ENCODE measurements around the gene C20orf204. TPM values are rescaled to one million over a fixed set of nuclear protein-coding genes. Genes with fewer than 3 reads are reported as not detected.

Gene C20orf204
- total RNA-seq, 4 donors from 2014 or later = 0.26 to 0.57 (median 0.57) TPM; not detected in 1

GRCh38 chr20:64043768-64044167 lies 7.8 kb downstream of the C20orf204 start:
- TF ChIP-seq CTCF (IDR thresholded peaks at IDR 0.05) (no peak), POLR2A (IDR thresholded peaks at IDR 0.05) (no peak)
- intact Hi-C loops (cut with DNase I) = no loop called here
- no peaks in the 10 kb centered on the region for H3K9me3 ChIP-seq
- H3K27ac ChIP-seq = peak overlapping the region in 1 of 4 donors; percentile 81
- WGBS, 2 donors = 82 to 84% methylated on average over 9 of the region's 9 CpGs
- H3K36me3 ChIP-seq = no peaks in the 10 kb centered on the region
- peaks cover 42 to 78% (median 46%) of the 10 kb centered on the region in 3 donors for H3K4me1 ChIP-seq
- DNase-seq = no peak
- H3K4me3 ChIP-seq = no peak overlapping the region
- H3K27me3 ChIP-seq = peaks cover 0 to 90% (median 10%) of the 10 kb centered on the region in 4 donors

- Histone ChIP-seq H3K27ac (peak overlapping the region in 3 of 4 donors; percentile 30 to 81 (median 72)), H3K27me3 (peaks cover 0 to 89% (median 10%) of the 10 kb centered on the region in 4 donors), H3K36me3 (no peaks in the 10 kb centered on the region), H3K4me1 (peaks cover 40 to 76% (median 41%) of the 10 kb centered on the region in 3 donors), H3K4me3 (peak overlapping the region in 1 of 4 donors; percentile 63), H3K9me3 (no peaks in the 10 kb centered on the region)
- TF ChIP-seq CTCF (IDR thresholded peaks at IDR 0.05) = no peak
- TF ChIP-seq POLR2A (IDR thresholded peaks at IDR 0.05) = no peak
- intact Hi-C loops (cut with DNase I) = no loop called here
- DNase-seq = no peak
- WGBS, 2 donors = 37 to 57% methylated on average over 4 to 10 of the region's 14 CpGs
Measured at GRCh38 chr20:64044484-64045247, 8.7 kb downstream of the C20orf204 start.

- H3K36me3 ChIP-seq = no peaks in the 10 kb centered on the region
- peak overlapping the region in 3 of 4 donors; percentile 30 to 81 (median 72) for H3K27ac ChIP-seq
- no peak for TF ChIP-seq CTCF (IDR thresholded peaks at IDR 0.05)
- peak in 1 of 4 donors; percentile 13 for TF ChIP-seq POLR2A (IDR thresholded peaks at IDR 0.05)
- H3K27me3 ChIP-seq = peaks cover 5 to 89% (median 13%) of the 10 kb centered on the region in 4 donors
- peak overlapping the region in 2 of 4 donors; percentile 44 to 63 for H3K4me3 ChIP-seq
- WGBS, 2 donors = 38 to 57% methylated on average over 4 to 8 of the region's 11 CpGs
- intact Hi-C loops (cut with DNase I) = no loop called here
- H3K4me1 ChIP-seq = peaks cover 35 to 76% (median 43%) of the 10 kb centered on the region in 3 donors
- H3K9me3 ChIP-seq = no peaks in the 10 kb centered on the region
- DNase-seq = no peak
Measured at GRCh38 chr20:64045346-64046011, 9.5 kb downstream of the C20orf204 start.

- peaks cover 7 to 89% (median 15%) of the 10 kb centered on the region in 4 donors for H3K27me3 ChIP-seq
- 60 to 70% methylated on average over 8 of the region's 8 CpGs for WGBS, 2 donors
- H3K4me1 ChIP-seq = peaks cover 19 to 72% (median 33%) of the 10 kb centered on the region in 3 donors
- no peaks in the 10 kb centered on the region for H3K9me3 ChIP-seq
- DNase-seq = no peak
- H3K36me3 ChIP-seq = no peaks in the 10 kb centered on the region
- TF ChIP-seq CTCF (IDR thresholded peaks at IDR 0.05) (no peak), POLR2A (IDR thresholded peaks at IDR 0.05) (no peak)
- intact Hi-C loops (cut with DNase I) = no loop called here
- peak overlapping the region in 3 of 4 donors; percentile 34 to 81 (median 39) for H3K27ac ChIP-seq
- H3K4me3 ChIP-seq = peak overlapping the region; percentile 23 to 63 (median 42)
Measured at GRCh38 chr20:64047046-64047389, 11.0 kb downstream of the C20orf204 start.

GRCh38 chr20:64047968-64048401 lies 12.0 kb downstream of the C20orf204 start:
- intact Hi-C loops (cut with DNase I) = no loop called here
- Histone ChIP-seq H3K36me3 (no peaks in the 10 kb centered on the region), H3K4me1 (peaks cover 19 to 76% (median 30%) of the 10 kb centered on the region in 3 donors), H3K27me3 (peaks cover 7 to 91% (median 15%) of the 10 kb centered on the region in 4 donors), H3K9me3 (no peaks in the 10 kb centered on the region), H3K27ac (peak overlapping the region in 3 of 4 donors; percentile 34 to 82 (median 81)), H3K4me3 (peak overlapping the region; percentile 23 to 63 (median 42))
- WGBS, 2 donors = 31 to 49% methylated on average over 4 to 22 of the region's 49 CpGs
- no peak for DNase-seq
- no peak for TF ChIP-seq CTCF (IDR thresholded peaks at IDR 0.05)
- TF ChIP-seq POLR2A (IDR thresholded peaks at IDR 0.05) = no peak

Data from esophagus squamous epithelium (tissue), 5 donors.